GM12892 (cell line): Measurements from ENCODE around the gene ZNF521.

Experiments used
- POLR2A ChIP-seq: IDR thresholded peaks from 2 replicates; pipeline ENCODE4 v1.6.1; 2011; ENCODE audit warnings: low read depth, low read length, control low read depth
- TAF1 ChIP-seq: IDR thresholded peaks from 2 replicates; pipeline ENCODE4 v1.6.1; 2011; ENCODE audit warnings: low read depth, mild to moderate bottlenecking, control low read depth, low read length, borderline replicate concordance

- no peak for TF ChIP-seq POLR2A
- no peak for TF ChIP-seq TAF1
These were observed 159.9 kb downstream of the ZNF521 start for GRCh38 chr18:25192065-25192464.
